Panc1 (cell line): ENCODE measurements around the gene FAM151A. TPM values are rescaled to one million over a fixed set of nuclear protein-coding genes. Genes with fewer than 3 reads are reported as not detected.

Source experiments
- ATAC-seq: fragments of 200-7000 bp; cut with Tn5 transposase; 2 replicates; pipeline ENCODE4 v1.9.1; 2020; ENCODE audit warnings: mild to moderate bottlenecking, moderate library complexity
- BruUV-seq: library from RNA; stranded (reverse); fragments of 400-500 nt; replicated peaks from 2 replicates; lab custom pipeline; 2021; lab: Mats Ljungman, UMichigan
- CTCF ChIA-PET: fragments of 300-600 bp; sonication (Branson Sonifier 250); formaldehyde crosslinking; loops from one replicate; lab custom pipeline; 2022; ENCODE audit warnings: antibody characterized with exemption; lab: Charles Lee
- POLR2A ChIA-PET: fragments of 300-600 bp; sonication (Branson Sonifier 250); formaldehyde crosslinking; loops from one replicate; lab custom pipeline; 2022; ENCODE audit warnings: antibody characterized with exemption; lab: Charles Lee
- DNase-seq: peaks from one replicate; pipeline ENCODE4 v3.0.0-alpha.2; 2010; ENCODE audit warnings: low read depth, low spot score
- H3K27ac ChIP-seq: 2 replicates; pipeline ENCODE4 v1.5.1; 2011; ENCODE audit warnings: mild to moderate bottlenecking, low read length, inconsistent platforms
- H3K27me3 ChIP-seq: fragments of 200-500 bp; sonication (Bioruptor generic); 2 replicates; pipeline ENCODE4 v1.6.0; 2014; ENCODE audit warnings: low read length, inconsistent platforms; ENCODE audit not compliant: control insufficient read depth, insufficient read depth
- H3K36me3 ChIP-seq: fragments of 200-500 bp; sonication (Bioruptor generic); 2 replicates; pipeline ENCODE4 v1.5.1; 2014; ENCODE audit warnings: inconsistent platforms, mild to moderate bottlenecking, low read length, moderate library complexity; ENCODE audit not compliant: control insufficient read depth, insufficient read depth
- H3K4me1 ChIP-seq: 2 replicates; pipeline ENCODE4 v1.5.1; 2011; ENCODE audit warnings: inconsistent platforms, mild to moderate bottlenecking, low read length, moderate library complexity; ENCODE audit not compliant: control insufficient read depth, insufficient read depth
- H3K4me3 ChIP-seq, 2 experiments: 2 replicates each; pipeline ENCODE4 v1.5.1; 2011 to 2012; ENCODE audit warnings: low read depth in 2 of 2, low read length in 2 of 2, mild to moderate bottlenecking in 2 of 2, inconsistent platforms in 1 of 2, moderate library complexity in 1 of 2
- H3K9me3 ChIP-seq: fragments of 200-500 bp; sonication (Bioruptor generic); 2 replicates; pipeline ENCODE4 v1.5.1; 2014; ENCODE audit warnings: low read depth, mild to moderate bottlenecking, inconsistent platforms, low read length, moderate library complexity; ENCODE audit not compliant: control insufficient read depth, insufficient read depth
- POLR2AphosphoS5 ChIP-seq: IDR thresholded peaks from 2 replicates; pipeline ENCODE4 v1.6.1; 2012; ENCODE audit warnings: mild to moderate bottlenecking, low read depth, low read length, moderate library complexity
- SIN3A ChIP-seq: IDR thresholded peaks from 2 replicates; pipeline ENCODE4 v1.6.1; 2012; ENCODE audit warnings: low read depth, mild to moderate bottlenecking, low read length, moderate library complexity, borderline replicate concordance; ENCODE audit not compliant: insufficient read depth
- TCF7L2 ChIP-seq: IDR thresholded peaks from 2 replicates; pipeline ENCODE4 v1.6.1; 2011; ENCODE audit warnings: mild to moderate bottlenecking, low read depth, low read length, inconsistent platforms
- in situ Hi-C: cut with HindIII; loops from 2 replicates; pipeline ENCODE4 v1.10.0; 2016; ENCODE audit warnings: low sequenced_read_pairs, low pct_unique_long_range_greater_than_20kb
- intact Hi-C: fragments of 100-400 bp; cut with micrococcal nuclease; formaldehyde crosslinking; loops from one replicate; pipeline ENCODE4 v1.10.0; 2022; ENCODE audit not compliant: unreplicated experiment
- total RNA-seq: library from RNA; stranded (reverse); gene quantifications from one replicate; pipeline ENCODE4 v1.2.1, GENCODE V29; 2021; ENCODE audit not compliant: unreplicated experiment
- TF ChIP-seq, protein P1 (sequence below), 2 experiments: IDR thresholded peaks; 2 replicates each; pipeline ENCODE4 v1.6.1; 2011 to 2012; ENCODE audit warnings: low read depth in 2 of 2, control low read depth in 1 of 2, low read length in 1 of 2, mild to moderate bottlenecking in 1 of 2, moderate library complexity in 1 of 2; ENCODE audit not compliant: insufficient read depth in 1 of 2
- TF ChIP-seq, protein P2 (sequence below): fragments of 450-650 bp; IDR thresholded peaks from 2 replicates; pipeline ENCODE4 v1.5.1; 2017; ENCODE audit warnings: mild to moderate bottlenecking

FAM151A gene
- total RNA-seq, 1 experiment from 2014 or later, result not detected

DNA sequence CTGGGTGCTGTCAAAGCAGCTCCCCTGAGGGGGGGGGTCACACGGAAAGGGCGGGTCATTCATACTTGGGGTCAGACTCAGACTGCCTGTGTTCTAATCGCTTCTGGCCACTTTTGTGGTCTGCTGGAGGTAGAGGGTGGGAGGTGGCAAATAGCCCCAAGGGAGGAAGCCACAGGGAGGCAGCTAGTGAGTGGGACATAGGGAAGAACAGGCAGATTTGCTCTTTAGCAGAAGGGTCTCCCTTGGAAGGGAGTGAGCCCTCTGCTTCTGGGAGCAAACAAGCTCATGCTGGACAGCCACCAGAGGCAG is 50.8 kb downstream of the FAM151A start:
- Histone ChIP-seq H3K36me3 (no peaks in the 10 kb centered on the region), H3K27ac (no peak overlapping the region), H3K27me3 (no peaks in the 10 kb centered on the region), H3K4me1 (no peaks in the 10 kb centered on the region), H3K9me3 (no peaks in the 10 kb centered on the region), H3K4me3 (no peak overlapping the region)
- POLR2A ChIA-PET, result no interaction called here
- intact Hi-C loops, result no loop called here
- in situ Hi-C loops, result no loop called here
- TF ChIP-seq SIN3A, result no peak
- no peak for TF ChIP-seq TCF7L2
- TF ChIP-seq, protein P1, sequence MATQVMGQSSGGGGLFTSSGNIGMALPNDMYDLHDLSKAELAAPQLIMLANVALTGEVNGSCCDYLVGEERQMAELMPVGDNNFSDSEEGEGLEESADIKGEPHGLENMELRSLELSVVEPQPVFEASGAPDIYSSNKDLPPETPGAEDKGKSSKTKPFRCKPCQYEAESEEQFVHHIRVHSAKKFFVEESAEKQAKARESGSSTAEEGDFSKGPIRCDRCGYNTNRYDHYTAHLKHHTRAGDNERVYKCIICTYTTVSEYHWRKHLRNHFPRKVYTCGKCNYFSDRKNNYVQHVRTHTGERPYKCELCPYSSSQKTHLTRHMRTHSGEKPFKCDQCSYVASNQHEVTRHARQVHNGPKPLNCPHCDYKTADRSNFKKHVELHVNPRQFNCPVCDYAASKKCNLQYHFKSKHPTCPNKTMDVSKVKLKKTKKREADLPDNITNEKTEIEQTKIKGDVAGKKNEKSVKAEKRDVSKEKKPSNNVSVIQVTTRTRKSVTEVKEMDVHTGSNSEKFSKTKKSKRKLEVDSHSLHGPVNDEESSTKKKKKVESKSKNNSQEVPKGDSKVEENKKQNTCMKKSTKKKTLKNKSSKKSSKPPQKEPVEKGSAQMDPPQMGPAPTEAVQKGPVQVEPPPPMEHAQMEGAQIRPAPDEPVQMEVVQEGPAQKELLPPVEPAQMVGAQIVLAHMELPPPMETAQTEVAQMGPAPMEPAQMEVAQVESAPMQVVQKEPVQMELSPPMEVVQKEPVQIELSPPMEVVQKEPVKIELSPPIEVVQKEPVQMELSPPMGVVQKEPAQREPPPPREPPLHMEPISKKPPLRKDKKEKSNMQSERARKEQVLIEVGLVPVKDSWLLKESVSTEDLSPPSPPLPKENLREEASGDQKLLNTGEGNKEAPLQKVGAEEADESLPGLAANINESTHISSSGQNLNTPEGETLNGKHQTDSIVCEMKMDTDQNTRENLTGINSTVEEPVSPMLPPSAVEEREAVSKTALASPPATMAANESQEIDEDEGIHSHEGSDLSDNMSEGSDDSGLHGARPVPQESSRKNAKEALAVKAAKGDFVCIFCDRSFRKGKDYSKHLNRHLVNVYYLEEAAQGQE (IDR thresholded peaks at IDR 0.05; ENCODE audit: insufficient read depth in 1 of 2, low read depth in 2 of 2, low read length in 1 of 2), result no peak
- TF ChIP-seq, protein P2, sequence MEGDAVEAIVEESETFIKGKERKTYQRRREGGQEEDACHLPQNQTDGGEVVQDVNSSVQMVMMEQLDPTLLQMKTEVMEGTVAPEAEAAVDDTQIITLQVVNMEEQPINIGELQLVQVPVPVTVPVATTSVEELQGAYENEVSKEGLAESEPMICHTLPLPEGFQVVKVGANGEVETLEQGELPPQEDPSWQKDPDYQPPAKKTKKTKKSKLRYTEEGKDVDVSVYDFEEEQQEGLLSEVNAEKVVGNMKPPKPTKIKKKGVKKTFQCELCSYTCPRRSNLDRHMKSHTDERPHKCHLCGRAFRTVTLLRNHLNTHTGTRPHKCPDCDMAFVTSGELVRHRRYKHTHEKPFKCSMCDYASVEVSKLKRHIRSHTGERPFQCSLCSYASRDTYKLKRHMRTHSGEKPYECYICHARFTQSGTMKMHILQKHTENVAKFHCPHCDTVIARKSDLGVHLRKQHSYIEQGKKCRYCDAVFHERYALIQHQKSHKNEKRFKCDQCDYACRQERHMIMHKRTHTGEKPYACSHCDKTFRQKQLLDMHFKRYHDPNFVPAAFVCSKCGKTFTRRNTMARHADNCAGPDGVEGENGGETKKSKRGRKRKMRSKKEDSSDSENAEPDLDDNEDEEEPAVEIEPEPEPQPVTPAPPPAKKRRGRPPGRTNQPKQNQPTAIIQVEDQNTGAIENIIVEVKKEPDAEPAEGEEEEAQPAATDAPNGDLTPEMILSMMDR, result no peak
- TF ChIP-seq POLR2AphosphoS5, result no peak
- ATAC-seq (no peak), DNase-seq (no peak)
- CTCF ChIA-PET, result no interaction called here
- BruUV-seq, result no TSS peak

DNA sequence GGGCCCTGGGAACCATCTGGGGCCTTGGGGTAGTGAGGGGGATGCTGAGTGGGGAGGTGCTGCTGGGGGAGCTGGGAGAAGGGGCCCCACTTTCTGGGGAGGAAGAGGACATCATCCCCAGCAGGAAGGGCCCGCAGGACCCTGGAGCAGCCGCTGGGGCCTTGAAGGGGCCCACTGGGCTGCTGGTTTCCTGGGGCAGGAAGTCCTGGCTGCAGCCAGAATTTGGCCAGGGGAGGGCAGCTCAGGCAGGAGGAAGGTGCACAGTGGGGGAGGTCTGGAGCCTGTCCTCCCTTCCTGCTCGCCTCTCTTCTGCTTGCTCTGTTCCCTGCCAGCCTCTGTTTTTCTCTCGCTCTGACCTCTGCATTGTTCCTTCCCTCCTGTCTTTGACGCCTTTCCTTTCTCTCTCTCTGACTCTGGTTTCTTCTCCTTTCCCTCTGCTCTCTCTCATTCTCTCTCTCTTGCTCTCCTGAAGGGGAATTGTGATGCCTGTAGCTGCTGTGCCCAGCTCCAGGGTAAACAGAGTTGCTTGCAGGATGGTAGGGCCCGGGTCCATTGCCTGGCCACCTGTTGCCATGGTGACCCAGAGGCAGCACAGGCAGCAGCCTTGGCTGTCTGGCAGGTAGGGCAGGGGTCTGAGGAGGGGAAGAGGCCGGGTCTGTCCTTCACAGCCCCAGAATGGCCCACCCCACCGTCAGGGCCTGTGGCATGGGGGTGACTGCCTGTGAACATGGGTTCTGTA is 51.4 kb downstream of the FAM151A start:
- DNase-seq, result no peak
- no TSS peak for BruUV-seq
- in situ Hi-C loops (no loop called here), intact Hi-C loops (no loop called here)
- Histone ChIP-seq H3K27ac (no peak overlapping the region), H3K36me3 (no peaks in the 10 kb centered on the region), H3K4me3 (no peak overlapping the region), H3K27me3 (no peaks in the 10 kb centered on the region), H3K4me1 (no peaks in the 10 kb centered on the region), H3K9me3 (no peaks in the 10 kb centered on the region)
- ATAC-seq, result 0 out of 2 replicates have a peak, but pooled peaks have one; percentile 38
- ChIA-PET CTCF (no interaction called here), POLR2A (no interaction called here)
- TF ChIP-seq POLR2AphosphoS5 (no peak), SIN3A (no peak), TCF7L2 (no peak)
- TF ChIP-seq, protein P2, result no peak
- TF ChIP-seq, protein P1 (IDR thresholded peaks at IDR 0.05; ENCODE audit: insufficient read depth in 1 of 2, low read depth in 2 of 2, low read length in 1 of 2), result no peak
